ENCODE measurements around the gene HDDC2.

- TF ChIP-seq POLR2A (IDR thresholded peaks at IDR 0.05) (no peak), CTCF (IDR thresholded peaks at IDR 0.05) (no peak)
Observed at GRCh38 chr6:125258651-125259353, 43.0 kb downstream of the HDDC2 start.

Data from adrenal gland (tissue), 5 donors.